ENCODE data around the gene VPS51. TPM values are rescaled to one million over a fixed set of nuclear protein-coding genes. Genes with fewer than 3 reads are reported as not detected.
A peak's percentile ranks its signal among the peaks of the same experiment; 100 is the strongest.

The VPS51 gene
- total RNA-seq, 1 experiment from 2014 or later = 123 TPM

DNA sequence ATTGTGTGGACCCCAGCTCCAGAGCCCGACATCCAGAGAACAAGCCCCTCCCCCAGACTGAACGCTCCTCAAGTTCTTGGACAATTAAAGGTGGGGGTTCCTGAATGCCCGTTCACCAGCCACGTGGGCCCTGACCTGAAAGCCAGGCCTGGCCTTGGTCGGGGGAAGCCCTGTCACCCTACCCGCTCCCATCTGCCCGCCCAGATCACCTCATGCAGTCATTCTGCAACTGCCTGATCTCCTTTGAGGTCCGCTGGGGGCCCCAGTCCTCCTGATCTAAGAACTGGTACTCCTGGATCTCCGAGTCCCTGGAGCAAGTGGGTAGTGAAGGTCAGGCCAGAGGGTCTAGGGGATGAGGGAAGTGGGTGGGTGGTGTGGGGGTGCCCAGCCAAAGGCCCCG, 28.6 kb upstream of the VPS51 start:
- CTCF ChIA-PET = interaction anchor here (0.5 to 2.2 kb wide), 2 partner anchors 53 to 67 kb away, joined by 4 to 10 read pairs; partner anchors contain the start of gene ARL2
- POLR2A ChIA-PET = no interaction called here

DNA sequence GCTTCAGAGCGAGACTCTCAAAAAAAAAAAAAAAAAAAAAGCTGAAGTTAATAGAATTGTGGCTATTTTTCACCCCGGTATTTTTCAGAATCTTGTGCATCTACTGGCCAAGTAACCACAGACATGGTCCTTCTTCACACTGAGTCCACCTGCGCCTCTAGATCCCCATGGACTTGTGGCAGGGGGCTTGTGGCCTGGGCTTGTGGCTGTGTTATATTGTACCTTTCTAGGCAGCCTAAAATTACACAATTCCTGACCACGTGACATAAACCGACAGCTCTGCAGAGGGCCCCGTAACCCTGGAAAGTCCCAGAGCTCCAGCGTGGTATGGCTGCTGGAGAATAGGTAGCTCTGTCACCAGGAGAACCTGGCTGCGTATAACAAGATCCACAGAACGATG, 26.8 kb upstream of the VPS51 start:
- Mint-ChIP-seq H3K27me3 (ENCODE audit: low read depth) (no peaks in the 10 kb centered on the region), H3K36me3 (no peaks in the 10 kb centered on the region), H3K4me1 (peaks cover 23% of the 10 kb centered on the region), H3K4me3 (no peak overlapping the region), H3K27ac (no peak overlapping the region), H3K9me3 (no peaks in the 10 kb centered on the region)
- ATAC-seq (no peak), DNase-seq (ENCODE audit: low spot score) (no peak)
- POLR2A ChIA-PET = no interaction called here
- CTCF ChIA-PET = interaction anchor here (0.6 to 1.0 kb wide), 3 partner anchors 27 to 643 kb away, joined by 3 to 4 read pairs (median 3); no protein-coding TSS in a partner anchor
- TF ChIP-seq ESRRA (CRISPR knock-in tag; IDR thresholded peaks at IDR 0.05; ENCODE audit: borderline replicate concordance) (no peak), RORB (CRISPR knock-in tag; IDR thresholded peaks at IDR 0.05) (no peak), NR3C1 (CRISPR knock-in tag; conservative IDR thresholded peaks at IDR 0.05; ENCODE audit: low read depth) (no peak), TCF7 (CRISPR knock-in tag; IDR thresholded peaks at IDR 0.05; ENCODE audit: low read depth) (no peak), ZNF219 (CRISPR knock-in tag; IDR thresholded peaks at IDR 0.05; ENCODE audit: borderline replicate concordance) (no peak), SOX15 (CRISPR knock-in tag; IDR thresholded peaks at IDR 0.05) (no peak), HMGA2 (CRISPR knock-in tag; IDR thresholded peaks at IDR 0.05) (no peak), ZNF317 (CRISPR knock-in tag; IDR thresholded peaks at IDR 0.05; ENCODE audit: borderline replicate concordance, low read depth) (no peak)
- TF ChIP-seq, protein P1, sequence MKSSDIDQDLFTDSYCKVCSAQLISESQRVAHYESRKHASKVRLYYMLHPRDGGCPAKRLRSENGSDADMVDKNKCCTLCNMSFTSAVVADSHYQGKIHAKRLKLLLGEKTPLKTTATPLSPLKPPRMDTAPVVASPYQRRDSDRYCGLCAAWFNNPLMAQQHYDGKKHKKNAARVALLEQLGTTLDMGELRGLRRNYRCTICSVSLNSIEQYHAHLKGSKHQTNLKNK (CRISPR knock-in tag; IDR thresholded peaks at IDR 0.05) = no peak
- TF ChIP-seq, protein P2, sequence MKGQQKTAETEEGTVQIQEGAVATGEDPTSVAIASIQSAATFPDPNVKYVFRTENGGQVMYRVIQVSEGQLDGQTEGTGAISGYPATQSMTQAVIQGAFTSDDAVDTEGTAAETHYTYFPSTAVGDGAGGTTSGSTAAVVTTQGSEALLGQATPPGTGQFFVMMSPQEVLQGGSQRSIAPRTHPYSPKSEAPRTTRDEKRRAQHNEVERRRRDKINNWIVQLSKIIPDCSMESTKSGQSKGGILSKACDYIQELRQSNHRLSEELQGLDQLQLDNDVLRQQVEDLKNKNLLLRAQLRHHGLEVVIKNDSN (CRISPR knock-in tag; IDR thresholded peaks at IDR 0.05) = no peak
- TF ChIP-seq, protein P3, sequence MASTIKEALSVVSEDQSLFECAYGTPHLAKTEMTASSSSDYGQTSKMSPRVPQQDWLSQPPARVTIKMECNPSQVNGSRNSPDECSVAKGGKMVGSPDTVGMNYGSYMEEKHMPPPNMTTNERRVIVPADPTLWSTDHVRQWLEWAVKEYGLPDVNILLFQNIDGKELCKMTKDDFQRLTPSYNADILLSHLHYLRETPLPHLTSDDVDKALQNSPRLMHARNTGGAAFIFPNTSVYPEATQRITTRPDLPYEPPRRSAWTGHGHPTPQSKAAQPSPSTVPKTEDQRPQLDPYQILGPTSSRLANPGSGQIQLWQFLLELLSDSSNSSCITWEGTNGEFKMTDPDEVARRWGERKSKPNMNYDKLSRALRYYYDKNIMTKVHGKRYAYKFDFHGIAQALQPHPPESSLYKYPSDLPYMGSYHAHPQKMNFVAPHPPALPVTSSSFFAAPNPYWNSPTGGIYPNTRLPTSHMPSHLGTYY (CRISPR knock-in tag; IDR thresholded peaks at IDR 0.05) = no peak

More for the DNA sequence above, 28.6 kb upstream of the VPS51 start:
- ATAC-seq (no peak), DNase-seq (ENCODE audit: low spot score) (no peak)
- peaks cover 23% of the 10 kb centered on the region for H3K4me1 Mint-ChIP-seq
- H3K27me3 Mint-ChIP-seq (ENCODE audit: low read depth) = no peaks in the 10 kb centered on the region
- TF ChIP-seq CREB1 (CRISPR knock-in tag; IDR thresholded peaks at IDR 0.05) (no peak), RORB (CRISPR knock-in tag; IDR thresholded peaks at IDR 0.05) (no peak), ZNF121 (CRISPR knock-in tag; IDR thresholded peaks at IDR 0.05) (no peak), ZNF416 (CRISPR knock-in tag; IDR thresholded peaks at IDR 0.05) (no peak), JUN (CRISPR knock-in tag; IDR thresholded peaks at IDR 0.05) (no peak), ZBTB21 (CRISPR knock-in tag; IDR thresholded peaks at IDR 0.05; ENCODE audit: borderline replicate concordance) (no peak), SMAD3 (CRISPR knock-in tag; IDR thresholded peaks at IDR 0.05; ENCODE audit: borderline replicate concordance) (no peak)
- TF ChIP-seq, protein P4, sequence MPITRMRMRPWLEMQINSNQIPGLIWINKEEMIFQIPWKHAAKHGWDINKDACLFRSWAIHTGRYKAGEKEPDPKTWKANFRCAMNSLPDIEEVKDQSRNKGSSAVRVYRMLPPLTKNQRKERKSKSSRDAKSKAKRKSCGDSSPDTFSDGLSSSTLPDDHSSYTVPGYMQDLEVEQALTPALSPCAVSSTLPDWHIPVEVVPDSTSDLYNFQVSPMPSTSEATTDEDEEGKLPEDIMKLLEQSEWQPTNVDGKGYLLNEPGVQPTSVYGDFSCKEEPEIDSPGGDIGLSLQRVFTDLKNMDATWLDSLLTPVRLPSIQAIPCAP (CRISPR knock-in tag; IDR thresholded peaks at IDR 0.05) = no peak
- TF ChIP-seq, protein P5, sequence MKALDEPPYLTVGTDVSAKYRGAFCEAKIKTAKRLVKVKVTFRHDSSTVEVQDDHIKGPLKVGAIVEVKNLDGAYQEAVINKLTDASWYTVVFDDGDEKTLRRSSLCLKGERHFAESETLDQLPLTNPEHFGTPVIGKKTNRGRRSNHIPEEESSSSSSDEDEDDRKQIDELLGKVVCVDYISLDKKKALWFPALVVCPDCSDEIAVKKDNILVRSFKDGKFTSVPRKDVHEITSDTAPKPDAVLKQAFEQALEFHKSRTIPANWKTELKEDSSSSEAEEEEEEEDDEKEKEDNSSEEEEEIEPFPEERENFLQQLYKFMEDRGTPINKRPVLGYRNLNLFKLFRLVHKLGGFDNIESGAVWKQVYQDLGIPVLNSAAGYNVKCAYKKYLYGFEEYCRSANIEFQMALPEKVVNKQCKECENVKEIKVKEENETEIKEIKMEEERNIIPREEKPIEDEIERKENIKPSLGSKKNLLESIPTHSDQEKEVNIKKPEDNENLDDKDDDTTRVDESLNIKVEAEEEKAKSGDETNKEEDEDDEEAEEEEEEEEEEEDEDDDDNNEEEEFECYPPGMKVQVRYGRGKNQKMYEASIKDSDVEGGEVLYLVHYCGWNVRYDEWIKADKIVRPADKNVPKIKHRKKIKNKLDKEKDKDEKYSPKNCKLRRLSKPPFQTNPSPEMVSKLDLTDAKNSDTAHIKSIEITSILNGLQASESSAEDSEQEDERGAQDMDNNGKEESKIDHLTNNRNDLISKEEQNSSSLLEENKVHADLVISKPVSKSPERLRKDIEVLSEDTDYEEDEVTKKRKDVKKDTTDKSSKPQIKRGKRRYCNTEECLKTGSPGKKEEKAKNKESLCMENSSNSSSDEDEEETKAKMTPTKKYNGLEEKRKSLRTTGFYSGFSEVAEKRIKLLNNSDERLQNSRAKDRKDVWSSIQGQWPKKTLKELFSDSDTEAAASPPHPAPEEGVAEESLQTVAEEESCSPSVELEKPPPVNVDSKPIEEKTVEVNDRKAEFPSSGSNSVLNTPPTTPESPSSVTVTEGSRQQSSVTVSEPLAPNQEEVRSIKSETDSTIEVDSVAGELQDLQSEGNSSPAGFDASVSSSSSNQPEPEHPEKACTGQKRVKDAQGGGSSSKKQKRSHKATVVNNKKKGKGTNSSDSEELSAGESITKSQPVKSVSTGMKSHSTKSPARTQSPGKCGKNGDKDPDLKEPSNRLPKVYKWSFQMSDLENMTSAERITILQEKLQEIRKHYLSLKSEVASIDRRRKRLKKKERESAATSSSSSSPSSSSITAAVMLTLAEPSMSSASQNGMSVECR (CRISPR knock-in tag; IDR thresholded peaks at IDR 0.05; ENCODE audit: borderline replicate concordance) = no peak
- TF ChIP-seq, protein P6, sequence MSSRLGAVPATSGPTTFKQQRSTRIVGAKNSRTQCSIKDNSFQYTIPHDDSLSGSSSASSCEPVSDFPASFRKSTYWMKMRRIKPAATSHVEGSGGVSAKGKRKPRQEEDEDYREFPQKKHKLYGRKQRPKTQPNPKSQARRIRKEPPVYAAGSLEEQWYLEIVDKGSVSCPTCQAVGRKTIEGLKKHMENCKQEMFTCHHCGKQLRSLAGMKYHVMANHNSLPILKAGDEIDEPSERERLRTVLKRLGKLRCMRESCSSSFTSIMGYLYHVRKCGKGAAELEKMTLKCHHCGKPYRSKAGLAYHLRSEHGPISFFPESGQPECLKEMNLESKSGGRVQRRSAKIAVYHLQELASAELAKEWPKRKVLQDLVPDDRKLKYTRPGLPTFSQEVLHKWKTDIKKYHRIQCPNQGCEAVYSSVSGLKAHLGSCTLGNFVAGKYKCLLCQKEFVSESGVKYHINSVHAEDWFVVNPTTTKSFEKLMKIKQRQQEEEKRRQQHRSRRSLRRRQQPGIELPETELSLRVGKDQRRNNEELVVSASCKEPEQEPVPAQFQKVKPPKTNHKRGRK (CRISPR knock-in tag; IDR thresholded peaks at IDR 0.05; ENCODE audit: borderline replicate concordance) = no peak
- TF ChIP-seq, protein P2 (CRISPR knock-in tag; IDR thresholded peaks at IDR 0.05) = no peak
- TF ChIP-seq, protein P7, sequence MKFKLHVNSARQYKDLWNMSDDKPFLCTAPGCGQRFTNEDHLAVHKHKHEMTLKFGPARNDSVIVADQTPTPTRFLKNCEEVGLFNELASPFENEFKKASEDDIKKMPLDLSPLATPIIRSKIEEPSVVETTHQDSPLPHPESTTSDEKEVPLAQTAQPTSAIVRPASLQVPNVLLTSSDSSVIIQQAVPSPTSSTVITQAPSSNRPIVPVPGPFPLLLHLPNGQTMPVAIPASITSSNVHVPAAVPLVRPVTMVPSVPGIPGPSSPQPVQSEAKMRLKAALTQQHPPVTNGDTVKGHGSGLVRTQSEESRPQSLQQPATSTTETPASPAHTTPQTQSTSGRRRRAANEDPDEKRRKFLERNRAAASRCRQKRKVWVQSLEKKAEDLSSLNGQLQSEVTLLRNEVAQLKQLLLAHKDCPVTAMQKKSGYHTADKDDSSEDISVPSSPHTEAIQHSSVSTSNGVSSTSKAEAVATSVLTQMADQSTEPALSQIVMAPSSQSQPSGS (CRISPR knock-in tag; IDR thresholded peaks at IDR 0.05; ENCODE audit: borderline replicate concordance, low read depth) = no peak
- no peaks in the 10 kb centered on the region for H3K9me3 Mint-ChIP-seq
- H3K4me3 Mint-ChIP-seq = peak overlapping the region; percentile 49; the same call in 1 of the 2 replicates
- no peaks in the 10 kb centered on the region for H3K36me3 Mint-ChIP-seq
- peak overlapping the region; percentile 91 for H3K27ac Mint-ChIP-seq
